HG03442 (cell line): ENCODE measurements around the gene TEX51.

Experiments used
- ATAC-seq: cut with Tn5 transposase; IDR thresholded peaks from one replicate; pipeline ENCODE4 v1.9.1; 2021; ENCODE audit warnings: mild to moderate bottlenecking, moderate library complexity; ENCODE audit not compliant: unreplicated experiment

The TEX51 gene

DNA sequence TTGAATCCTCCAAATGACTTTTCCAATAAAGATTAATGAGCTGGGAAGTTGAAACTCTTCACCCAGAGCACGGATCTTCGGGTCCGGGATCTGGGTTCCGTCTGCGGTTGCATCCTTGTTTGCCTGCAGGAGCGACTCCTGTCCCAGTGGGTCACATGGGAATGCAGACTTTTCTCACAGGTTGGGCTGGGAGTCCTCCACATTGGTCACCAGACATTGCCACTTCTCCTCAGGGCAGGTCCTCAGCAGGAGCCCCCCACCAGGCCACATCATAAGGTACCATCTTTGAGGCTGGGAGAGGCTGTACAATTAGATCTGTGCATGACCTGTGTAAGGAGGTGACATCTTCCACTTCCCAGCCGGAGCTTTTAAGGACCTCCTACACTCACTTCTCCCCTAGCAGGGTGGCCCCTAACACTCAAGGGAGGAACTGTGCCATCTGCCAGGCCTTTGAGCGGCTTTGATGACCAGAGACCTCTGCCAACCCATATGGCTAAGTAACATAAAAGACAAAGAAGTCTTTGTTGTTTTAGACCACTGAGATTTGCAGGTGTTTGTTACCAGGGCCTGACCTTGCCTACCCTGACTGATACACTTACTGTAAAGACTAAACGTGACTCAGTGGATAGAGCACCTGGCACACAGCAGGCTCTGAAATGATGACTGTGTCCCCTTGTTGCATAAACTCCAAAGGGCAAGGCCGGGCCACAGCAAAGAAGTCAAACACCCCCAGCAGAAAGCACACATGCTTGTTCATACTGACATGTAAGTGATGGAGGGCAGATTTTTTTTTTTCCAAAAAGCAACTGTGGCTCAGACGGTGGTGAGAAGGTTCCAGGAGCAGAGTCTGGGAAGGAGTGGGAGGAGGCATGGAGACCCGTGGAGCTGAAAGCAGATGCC is 7.9 kb upstream of the TEX51 start:
- ATAC-seq, result no peak

DNA sequence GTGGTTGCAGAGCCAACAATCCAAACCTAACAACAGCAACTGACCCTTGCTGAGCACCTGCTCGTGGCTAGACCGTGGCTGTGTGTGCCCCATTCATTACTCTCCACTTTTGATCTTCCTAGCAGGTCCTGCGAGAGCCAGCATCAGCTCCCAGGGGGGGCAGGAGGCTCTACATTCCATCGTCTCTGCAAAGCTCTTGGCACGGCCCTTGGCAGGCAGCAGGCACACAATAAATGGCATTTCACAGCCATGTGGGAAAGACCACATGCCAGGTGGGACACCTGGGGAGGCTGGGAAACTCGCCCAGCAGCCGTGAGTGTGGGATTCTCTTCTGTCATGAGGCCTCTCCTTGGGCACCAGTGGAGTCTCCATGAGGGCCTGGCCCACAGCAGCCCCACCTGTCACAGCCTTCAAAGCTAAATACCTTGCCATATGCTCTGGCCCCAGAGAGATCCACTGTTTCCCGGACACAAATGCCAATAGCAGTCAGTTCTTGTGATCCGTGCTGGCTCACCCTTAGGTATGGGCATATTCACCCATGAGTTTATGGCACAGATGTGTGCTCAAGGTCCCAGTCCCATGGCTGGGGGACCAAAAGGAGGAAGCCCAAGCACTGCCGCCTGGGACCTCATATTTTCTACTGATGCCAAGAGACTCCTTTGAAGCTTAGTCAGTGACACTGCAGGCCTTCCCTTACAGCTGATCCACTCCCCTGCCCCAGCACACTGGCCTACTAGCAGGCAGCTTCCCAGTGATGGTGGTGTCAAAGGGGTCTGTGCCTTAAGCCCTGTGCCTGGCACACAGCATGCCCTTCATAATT is 6.8 kb upstream of the TEX51 start:
- no peak for ATAC-seq

DNA sequence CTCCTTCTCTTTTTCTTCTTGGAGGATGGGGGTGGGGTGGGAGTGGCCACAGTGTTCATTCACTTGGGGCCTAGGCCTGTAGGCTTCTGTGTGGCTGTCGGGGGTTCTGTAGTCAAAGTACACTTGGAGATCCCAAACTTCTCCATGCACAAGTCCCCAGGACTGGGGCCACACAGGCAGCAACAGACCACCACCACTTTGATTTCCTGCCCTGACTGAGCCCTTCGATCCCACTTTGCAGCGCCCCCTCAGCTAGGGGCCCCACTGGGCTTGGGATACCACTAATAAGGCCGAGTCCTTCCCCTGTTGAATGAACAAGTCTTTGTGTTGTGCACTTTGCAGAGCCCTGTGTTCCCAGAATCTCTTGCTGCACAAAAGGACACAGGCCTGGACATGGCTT is 5.5 kb upstream of the TEX51 start:
- no peak for ATAC-seq

DNA sequence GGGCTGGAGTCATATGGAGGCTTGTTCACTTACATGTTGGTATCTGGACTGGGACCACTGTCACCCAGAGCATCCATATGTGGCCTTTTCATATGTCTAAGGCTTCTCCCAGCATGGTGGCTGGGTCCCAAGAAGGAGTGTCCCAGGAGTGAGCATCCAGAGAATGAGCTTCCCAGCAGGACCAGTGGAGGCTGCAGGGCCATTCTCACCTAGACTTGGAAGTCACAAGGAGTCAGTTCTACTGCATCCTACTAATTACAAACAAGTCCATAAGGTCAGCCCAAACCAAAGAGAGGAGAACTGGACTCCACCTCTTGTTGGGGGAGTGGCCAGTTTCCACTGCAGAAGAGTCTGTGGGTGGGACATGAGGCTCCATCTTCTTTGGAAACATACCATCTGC is 5.1 kb upstream of the TEX51 start:
- ATAC-seq, result no peak

DNA sequence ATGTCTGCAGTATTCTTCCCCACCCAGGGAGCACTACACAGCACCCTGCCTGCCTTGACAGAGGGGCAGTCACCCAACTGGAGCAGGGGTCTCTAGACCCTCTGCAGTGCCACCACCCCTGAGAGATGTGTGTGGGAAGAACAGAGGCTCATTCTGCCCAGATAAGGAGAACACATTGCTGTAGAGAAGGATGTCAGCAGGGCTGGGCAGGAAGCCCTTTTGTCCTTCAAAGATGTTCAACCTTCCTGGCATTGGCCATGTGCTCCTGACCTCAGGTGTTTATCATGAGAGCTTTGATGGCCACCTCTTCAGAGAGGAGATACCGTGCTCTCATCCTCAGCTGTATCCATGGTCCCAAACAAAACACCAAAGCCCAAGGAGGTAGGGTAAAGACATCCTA is 4.6 kb upstream of the TEX51 start:
- no peak for ATAC-seq

DNA sequence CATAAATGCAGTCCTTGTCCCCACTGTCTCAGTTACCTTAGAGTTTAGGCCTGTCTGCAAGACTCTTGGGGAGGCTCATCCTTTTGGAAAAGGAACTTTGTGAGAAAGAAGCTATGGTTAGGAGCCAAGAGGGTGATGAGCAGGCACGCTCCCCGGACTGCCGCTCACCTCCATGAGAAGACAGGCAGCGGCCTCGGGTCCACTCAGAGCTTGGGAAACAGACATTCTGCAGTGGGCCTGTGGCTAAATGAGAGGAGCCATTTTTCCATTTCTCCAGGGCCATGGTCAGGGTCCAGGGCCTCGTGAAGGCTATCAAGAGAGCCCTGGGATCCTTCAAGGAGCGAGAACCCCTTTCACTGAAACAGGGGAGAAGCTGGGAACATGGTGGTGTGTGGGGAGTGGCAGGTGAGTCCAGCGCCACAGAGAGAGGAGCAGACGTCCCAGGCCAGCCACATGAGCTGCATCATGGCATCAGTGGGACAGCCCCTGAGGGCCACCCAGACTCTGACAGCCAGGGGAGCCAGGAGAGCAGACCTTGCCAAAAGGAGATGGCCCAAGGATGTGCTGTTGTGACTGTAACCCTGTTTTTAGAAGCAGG is 4.0 kb upstream of the TEX51 start:
- no peak for ATAC-seq

DNA sequence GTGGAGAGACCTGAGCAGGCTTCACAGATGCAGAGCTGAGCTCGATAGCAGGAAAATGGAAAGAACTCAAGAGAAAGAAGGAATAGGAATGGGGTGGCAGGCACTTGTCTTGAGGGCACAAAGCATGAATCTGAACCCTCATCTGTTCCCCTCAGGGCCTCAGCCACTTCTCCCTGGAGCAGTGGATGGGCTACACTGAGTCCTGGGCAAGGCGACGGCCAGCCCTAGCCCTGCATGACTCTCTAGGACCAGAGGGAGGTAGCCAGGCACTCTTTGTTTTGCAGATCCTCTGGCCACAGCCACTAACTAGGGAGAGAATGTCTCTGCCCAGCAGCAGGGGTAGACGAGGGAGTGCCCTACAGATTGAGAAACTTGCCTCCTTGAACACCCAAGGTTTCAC is 3.4 kb upstream of the TEX51 start:
- ATAC-seq, result no peak

DNA sequence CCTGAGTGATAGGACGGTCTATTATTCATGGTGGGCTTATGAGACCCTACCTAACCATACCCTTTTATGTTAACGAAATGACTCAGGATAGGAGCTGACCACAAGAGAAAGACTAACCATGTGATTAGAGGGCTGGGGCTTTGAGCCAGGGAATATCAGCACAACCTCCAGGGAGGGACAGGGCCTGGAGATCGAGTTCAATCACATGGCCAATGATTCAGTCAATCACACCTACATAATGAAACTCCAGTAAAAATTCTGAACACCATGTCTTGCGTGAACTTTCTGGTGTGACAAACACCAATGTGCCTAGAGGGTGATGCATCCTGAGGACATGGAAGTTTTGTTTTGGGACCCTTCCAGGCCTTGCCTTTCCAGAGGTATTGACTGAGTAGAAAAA is 2.2 kb upstream of the TEX51 start:
- ATAC-seq, result no peak

DNA sequence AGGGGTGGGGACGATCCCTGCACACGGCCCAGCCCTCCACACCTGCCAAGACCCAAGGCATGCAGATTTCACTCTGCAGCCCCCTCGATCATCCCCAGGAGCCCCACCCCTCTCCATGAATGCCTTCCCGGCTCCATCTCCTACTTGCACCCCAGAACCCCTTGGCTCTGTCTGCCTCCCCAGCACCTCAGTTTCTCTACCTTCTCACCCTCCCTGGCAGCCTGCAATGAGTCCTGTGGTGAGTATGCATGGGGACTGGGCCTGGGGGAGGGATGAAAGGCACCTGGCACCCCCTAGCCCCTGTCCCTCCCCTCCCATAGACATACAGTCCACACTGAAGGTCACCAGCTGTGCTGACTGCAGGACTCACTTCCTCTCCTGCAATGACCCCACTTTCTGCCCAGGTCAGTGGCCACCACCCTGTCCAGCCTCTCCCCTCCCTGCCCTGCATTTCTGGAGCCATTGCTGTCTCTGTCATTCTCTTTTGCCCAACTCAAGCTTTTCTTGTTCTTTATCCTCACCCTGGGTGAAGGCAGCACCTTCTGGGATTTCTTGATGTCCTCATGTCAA is 1.0 kb downstream of the TEX51 start:
- ATAC-seq, result no peak

DNA sequence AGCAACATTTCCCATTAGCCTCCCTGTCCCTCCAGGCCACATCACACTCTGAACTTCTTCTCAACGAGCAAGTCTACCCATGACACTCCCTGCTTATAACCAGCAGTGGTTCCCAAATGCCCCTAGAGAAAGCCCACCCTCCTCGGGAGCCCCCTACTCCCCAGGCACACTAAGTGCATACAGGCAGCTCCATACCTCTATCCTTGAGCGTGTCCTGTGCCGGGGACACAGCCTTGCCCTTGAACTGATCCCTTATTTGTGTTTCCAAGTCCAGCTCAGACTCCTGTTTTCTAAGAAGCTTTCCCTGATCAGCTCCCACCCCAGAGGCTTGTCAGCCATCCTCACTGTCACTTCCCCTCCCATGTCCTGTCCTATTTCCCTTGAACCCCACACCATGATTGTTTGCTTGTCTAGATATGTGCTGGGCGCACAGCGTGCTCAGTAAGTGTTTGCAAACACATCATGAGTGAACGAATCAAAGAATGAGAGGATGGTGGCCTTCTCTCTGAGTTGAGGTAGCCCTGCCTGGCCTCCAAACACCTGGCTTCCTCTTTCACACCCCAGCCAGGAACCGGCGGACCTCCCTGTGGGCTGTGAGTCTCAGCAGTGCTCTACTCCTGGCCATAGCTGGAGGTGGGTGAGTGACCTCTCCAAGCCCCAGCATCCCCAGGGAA is 2.1 kb downstream of the TEX51 start:
- no peak for ATAC-seq

DNA sequence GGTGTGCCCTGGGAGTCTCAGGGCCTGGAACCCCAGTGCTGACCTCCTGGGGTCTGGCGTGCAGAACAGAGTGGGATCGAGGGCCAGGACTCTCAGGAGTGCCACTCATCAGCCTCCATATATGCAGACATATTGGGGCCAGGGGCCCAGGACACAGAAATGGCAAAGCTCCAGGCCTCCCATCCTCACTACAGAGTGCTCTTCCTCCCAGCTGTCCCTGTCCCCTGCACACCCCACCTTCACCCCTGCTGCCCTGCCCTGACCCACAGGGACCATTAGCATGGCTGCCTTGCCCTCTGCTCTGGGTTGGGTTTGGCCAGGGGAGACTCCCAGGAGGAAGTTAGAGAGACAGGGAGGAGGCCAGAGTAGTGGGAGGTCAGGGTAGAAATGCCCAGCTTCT is 2.8 kb downstream of the TEX51 start:
- no peak for ATAC-seq

DNA sequence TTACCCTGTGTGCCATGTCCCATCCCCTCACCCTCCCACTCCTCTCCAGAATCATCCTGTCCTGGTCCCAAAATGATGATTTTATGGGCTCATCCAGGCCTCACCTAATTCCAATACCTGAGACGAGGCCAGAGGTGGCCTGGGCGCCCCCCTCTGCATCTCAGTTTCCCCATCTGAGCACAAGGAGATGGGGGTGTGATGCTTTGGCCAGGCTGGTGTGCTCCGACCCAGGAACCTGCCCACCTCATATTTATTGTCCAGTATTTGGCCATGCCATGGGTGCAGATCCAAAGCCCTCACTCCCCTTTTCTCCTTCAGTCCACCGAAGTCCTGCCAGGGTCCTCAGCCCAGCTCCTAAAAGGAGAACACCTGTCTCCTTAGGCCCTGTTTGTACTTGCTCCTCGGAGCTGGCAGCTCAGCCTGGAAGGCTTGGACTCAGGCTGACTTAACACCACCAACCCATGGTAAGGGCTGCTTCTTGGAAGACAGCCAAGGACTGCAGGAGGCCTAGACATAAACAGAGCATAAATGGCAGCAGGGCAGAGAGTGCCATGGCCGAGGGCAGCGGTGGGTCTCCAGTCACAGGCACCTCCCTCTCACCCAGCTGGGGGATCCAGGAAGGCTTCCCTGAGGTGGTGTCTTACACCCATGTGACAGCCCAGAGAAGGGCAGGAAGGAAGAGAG is 3.6 kb downstream of the TEX51 start:
- no peak for ATAC-seq

DNA sequence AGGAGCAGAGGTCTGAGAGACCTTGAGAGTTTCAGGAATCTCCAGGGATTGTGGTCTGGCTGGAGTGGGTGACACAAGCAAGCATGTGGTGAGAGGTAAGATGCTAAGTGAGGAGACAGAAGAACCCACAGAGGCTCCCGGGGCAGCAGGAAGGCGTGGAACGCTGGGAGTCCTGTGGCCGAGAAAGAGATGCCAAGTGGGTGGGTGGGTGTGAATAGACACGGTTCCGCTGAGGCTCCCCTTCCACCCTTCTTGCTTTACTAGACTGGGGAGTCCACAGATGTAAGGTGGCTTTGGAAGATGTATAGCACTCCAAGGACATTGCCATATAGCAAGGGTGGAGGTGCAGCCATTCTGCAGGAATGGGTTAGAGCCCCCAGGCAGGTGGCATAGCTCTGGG is 4.2 kb downstream of the TEX51 start:
- no peak for ATAC-seq

DNA sequence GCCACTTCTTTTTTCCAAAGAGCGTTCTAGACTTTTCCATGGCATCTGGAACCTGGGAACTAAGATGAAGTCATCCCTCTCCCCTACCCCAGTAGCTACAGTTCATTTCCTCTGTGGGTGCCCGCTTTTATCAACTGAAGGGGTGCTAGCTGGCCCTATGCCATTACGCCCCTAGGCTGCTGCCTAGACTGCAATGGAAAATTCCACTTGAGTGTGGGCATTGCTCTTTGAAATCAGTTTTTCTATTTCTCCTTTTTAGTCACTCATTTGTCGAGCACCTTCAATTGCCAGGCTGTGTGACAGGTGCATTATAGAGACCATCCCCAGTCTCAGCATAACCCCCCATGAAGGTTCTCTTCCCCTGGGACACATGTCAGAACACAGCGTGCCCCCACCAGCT is 7.3 kb downstream of the TEX51 start:
- no peak for ATAC-seq

DNA sequence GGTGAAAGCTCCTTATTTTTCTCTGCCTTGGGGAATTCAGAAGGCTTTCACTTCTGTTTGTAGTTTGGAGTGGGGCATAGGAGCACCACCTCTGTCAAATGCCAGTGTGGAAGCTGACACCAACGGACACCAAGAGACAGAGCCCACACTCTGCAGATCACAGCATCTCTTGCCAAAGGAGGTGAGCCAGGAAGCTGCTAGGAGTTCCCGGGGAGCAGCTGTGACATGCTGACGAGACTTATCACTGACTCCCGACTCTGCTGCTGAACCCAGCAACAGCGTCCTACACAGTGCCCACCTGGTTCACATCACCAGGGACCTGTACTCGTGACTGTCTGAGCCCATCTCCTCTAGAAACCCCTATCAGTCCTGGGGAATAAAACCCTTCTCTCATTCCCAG is 8.1 kb downstream of the TEX51 start:
- ATAC-seq, result no peak

DNA sequence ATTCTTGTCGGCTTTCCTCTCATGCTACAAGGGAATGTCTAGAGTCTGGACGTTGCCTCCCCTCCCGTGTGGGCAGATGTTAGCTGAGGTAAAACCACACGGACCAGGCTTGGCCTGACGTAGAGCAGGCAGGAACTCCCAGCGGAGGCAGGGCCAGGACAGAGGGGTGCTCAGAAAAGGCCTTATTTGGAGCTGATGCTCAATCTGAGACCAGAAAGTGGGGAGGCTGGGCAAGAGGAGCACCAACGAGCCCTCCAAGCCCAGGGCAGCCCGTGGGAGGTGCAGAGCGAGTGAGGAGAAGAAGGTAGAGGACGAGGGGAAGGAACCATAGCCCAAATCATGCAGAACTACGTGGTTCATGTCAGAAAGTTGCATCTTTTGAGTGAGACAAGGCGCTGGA is 9.0 kb downstream of the TEX51 start:
- ATAC-seq, result no peak

DNA sequence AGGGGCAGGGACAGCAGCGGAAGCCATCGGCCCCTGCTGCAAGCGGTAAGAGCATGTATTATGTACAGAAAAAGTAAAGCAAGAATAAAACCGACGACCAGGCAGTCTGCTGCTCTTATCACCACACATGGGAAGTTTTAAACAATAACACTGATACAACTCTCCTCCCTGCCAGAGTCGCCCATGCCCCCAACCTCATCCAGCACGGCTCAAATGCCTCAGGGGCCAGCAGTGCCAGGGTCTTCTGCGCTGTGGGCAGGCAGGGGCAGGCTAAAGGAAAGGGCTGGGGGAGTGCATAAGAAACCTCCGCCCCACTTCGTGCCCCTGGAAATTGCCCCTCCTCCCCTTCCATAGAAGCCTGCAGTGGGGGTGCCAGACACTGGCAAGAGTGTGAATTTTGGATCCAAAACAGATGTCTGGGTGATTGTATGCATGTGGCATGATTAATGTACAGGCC is 10.1 kb downstream of the TEX51 start:
- ATAC-seq, result no peak

DNA sequence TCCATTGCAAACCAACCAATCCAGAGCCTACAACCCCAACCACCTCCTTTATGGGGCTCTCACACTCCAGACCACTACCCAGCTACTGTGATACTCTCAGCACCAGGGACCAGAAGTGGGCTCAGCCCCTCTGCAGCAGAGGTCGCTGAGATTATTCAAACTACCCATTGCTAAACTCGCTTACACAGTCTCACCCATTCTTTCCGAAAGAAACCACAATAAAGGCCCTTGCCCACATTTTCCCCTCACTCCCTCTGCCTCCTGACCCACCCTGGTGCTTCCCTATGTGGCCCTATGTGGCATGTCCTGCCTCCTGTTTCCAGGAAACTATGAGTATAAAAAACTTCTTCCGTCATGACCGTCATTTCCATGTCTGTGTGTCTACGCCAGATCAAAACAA is 10.7 kb downstream of the TEX51 start:
- ATAC-seq, result no peak

DNA sequence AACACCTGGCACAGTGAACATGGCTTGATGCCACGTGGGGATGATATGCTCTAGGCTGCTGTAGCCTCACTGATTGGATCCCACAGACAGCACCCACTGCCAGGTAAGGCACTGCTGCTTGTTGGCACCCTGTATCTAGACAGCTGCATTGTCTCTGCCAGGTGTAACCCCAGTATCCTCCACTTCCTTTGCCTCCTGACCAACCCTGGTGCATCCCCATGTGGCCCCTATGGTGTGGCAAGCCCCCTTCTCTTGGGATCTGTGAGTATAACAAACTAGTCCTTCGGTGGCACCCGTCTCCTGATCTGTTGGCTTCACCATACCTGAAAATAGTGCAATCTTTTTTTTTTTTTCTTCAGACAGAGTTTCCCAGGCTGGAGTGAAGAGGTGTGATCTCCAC is 11.1 kb downstream of the TEX51 start:
- no peak for ATAC-seq

DNA sequence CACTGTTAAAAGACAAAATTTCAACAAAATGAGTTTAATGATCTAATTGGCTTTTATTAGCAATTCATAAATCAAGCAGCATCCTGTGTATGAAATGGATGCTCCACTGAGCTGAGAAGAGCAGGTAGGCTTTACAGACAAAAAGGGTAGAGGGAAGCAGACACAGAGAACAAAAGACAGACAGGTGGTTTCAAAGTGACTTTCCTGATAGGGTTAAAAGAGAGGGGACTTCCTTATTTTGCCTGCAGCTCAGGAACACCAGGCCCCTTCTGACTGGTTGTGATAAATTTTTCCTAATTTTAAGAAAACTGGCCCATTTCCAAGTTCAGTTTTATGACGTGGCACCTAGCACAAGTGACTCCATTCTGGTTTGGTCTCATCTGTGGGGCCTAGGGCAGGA is 11.9 kb downstream of the TEX51 start:
- no peak for ATAC-seq
